Lower lobe of right lung (tissue), 2 donors: ENCODE results near the gene CCDC92B. TPM values are rescaled to one million over a fixed set of nuclear protein-coding genes. Genes with fewer than 3 reads are reported as not detected.
A peak's percentile ranks its signal among the peaks of the same experiment; 100 is the strongest.

Source experiments
- ATAC-seq, 2 donors: fragments of 200-7000 bp; cut with Tn5 transposase; one replicate each; pipeline ENCODE4 v1.9.1; 2020 to 2022; ENCODE audit warnings: mild to moderate bottlenecking in 2 of 2, moderate library complexity in 2 of 2
- DNase-seq: peaks from one replicate; pipeline ENCODE4 v3.0.0-alpha.2; 2020
- H3K27ac ChIP-seq: fragments of 200-600 bp; one replicate; pipeline ENCODE4 v1.8.0; 2022
- H3K27me3 ChIP-seq: fragments of 200-600 bp; one replicate; pipeline ENCODE4 v1.8.0; 2022; ENCODE audit warnings: low read depth
- H3K36me3 ChIP-seq: fragments of 200-600 bp; one replicate; pipeline ENCODE4 v1.8.0; 2022; ENCODE audit warnings: mild to moderate bottlenecking
- H3K4me1 ChIP-seq: fragments of 200-600 bp; one replicate; pipeline ENCODE4 v1.8.0; 2022
- H3K4me3 ChIP-seq: fragments of 200-600 bp; one replicate; pipeline ENCODE4 v1.8.0; 2022; ENCODE audit warnings: mild to moderate bottlenecking
- H3K9me3 ChIP-seq: fragments of 200-600 bp; one replicate; pipeline ENCODE4 v1.8.0; 2022
- CTCF ChIP-seq: fragments of 200-600 bp; IDR thresholded peaks from one replicate; pipeline ENCODE4 v1.8.0; 2022; ENCODE audit warnings: antibody characterized with exemption, mild to moderate bottlenecking
- intact Hi-C: fragments of 100-400 bp; cut with DNase I; formaldehyde crosslinking; loops from one replicate; pipeline ENCODE4 v1.11.0; 2022
- total RNA-seq: library from RNA; stranded (reverse); fragmentation: NEBNext Ultra II Directional; extraction: Animal tissue kit (Norgen Biotek cat#: 25700); gene quantifications from one replicate; pipeline ENCODE4 v1.2.1, GENCODE V29; 2021
- donor health status: DM: no; HTN: yes; CAD: no; lungs with severe emphysema.

CCDC92B gene
- total RNA-seq, 1 donor from 2014 or later: 0.12 TPM

- no peak overlapping the region for H3K27ac ChIP-seq
- no peak overlapping the region for H3K4me3 ChIP-seq
- H3K4me1 ChIP-seq: no peaks in the 10 kb centered on the region
- H3K27me3 ChIP-seq: no peaks in the 10 kb centered on the region
- no peak for TF ChIP-seq CTCF
- no peak for ATAC-seq
- peak; percentile 41 for DNase-seq
- intact Hi-C loops: no loop called here
- peaks cover 97% of the 10 kb centered on the region for H3K36me3 ChIP-seq
- no peaks in the 10 kb centered on the region for H3K9me3 ChIP-seq
These were observed 54.0 kb downstream of the CCDC92B start for GRCh38 chr17:2695243-2695960.

DNA sequence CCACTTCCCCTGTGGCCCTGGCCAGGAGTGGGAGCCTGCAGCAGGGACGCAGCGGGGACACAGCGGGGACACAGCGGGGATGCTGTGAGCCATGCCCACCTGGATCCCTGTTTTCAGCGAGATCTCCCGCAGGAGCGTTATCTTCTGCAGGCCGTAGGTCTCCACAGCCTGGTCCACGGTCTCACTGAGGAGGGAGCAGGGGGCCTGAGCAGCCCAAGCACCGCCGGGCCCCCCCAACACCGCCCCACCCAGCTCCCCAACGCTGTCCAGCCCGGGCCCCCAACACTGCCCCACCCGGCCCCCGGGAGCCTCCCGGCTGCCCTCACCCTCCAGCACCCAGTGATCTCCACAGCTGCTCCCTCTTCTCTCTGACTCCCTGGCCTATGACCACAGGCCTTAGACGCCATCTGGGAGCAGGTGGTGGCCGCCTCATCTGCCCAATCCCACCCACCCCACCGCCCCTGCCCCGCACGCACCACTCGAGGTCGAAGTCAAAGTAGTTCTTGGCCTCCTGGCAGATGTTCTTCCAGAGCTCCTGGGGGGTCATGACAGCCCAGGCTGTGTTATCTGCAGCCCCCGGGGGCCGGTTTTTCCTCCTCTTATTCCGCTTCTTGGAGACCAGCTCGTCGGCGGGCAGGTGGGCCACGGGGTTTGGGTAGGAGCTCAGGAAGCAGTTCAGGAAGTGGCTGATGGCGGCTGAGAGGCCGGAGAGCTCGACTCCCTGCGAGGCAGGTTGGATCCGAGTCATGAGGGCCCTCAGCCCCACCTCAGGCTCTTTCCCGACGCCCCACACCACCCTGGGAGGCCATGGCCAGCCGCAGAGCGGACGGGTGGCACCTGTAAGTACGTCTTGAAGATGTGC, 54.8 kb downstream of the CCDC92B start:
- Histone ChIP-seq H3K4me3 (no peak overlapping the region), H3K27me3 (no peaks in the 10 kb centered on the region), H3K4me1 (peaks cover 3% of the 10 kb centered on the region), H3K9me3 (no peaks in the 10 kb centered on the region), H3K27ac (no peak overlapping the region), H3K36me3 (peaks cover 94% of the 10 kb centered on the region)
- intact Hi-C loops: no loop called here
- TF ChIP-seq CTCF: no peak
- DNase-seq (no peak), ATAC-seq (no peak)

DNA sequence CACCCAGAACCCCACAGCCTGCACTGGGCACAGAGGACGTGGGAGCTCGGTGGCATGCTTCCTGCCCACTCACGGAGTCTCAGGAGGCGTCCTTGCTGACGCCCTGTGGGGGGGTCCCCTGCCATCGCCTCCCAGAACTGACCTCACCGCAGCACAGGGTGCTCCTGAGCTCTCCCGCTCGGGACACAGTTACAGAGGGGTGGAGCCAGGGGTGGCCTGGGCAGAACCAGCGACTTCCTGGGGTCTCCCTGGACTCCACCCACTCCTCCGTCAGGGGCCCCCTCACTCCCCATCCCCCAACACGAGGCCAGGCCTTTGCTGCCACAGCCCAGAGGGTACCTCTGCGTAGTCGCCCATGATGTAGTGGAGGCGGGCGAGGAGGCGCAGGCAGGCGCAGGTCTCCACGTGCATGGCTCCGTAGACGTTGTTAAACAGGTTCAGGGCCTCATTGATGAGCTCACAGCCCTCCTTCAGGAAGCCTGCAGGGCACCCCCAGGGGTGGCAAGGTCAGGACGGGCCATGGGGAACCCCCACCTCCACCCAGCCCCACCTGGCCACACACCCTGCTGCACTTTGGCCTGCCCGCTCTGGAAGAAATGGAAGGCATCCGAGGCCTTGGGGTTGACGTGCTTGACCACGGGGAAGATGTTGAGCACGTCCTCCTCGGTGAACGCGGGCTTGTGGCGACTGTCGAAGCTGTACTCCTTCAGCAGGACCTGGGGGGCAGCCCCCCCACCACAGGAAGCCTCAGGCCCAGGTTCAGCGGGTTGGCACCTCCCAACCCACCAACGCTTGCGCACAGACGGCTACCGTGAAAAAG, 55.7 kb downstream of the CCDC92B start:
- no peak for DNase-seq
- H3K36me3 ChIP-seq: peaks cover 86% of the 10 kb centered on the region
- no peaks in the 10 kb centered on the region for H3K9me3 ChIP-seq
- no peak overlapping the region for H3K4me3 ChIP-seq
- ATAC-seq: no peak
- H3K27ac ChIP-seq: no peak overlapping the region
- no peaks in the 10 kb centered on the region for H3K27me3 ChIP-seq
- no peak for TF ChIP-seq CTCF
- peaks cover 11% of the 10 kb centered on the region for H3K4me1 ChIP-seq
- intact Hi-C loops: no loop called here

DNA sequence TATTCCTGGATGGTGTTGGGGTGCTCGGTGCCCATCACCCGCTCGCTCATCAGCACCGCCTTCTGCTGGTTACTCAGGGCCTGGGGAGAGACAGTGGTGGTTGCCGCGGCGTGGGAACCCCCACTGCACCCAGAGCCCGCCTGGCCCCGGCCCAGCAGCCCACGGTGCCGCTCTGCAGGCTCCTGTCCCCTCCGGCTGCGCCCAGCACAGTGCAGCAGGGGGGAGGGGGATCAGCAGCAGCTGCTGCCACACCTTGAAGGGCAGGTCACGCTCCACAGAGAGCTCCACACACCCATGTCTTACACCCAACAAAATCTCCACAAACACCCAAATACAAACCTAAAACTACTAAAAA, 56.7 kb downstream of the CCDC92B start:
- H3K27ac ChIP-seq: no peak overlapping the region
- DNase-seq (no peak), ATAC-seq (no peak)
- peaks cover 76% of the 10 kb centered on the region for H3K36me3 ChIP-seq
- no peak overlapping the region for H3K4me3 ChIP-seq
- TF ChIP-seq CTCF: no peak
- peaks cover 19% of the 10 kb centered on the region for H3K4me1 ChIP-seq
- intact Hi-C loops: no loop called here
- H3K27me3 ChIP-seq: no peaks in the 10 kb centered on the region
- H3K9me3 ChIP-seq: no peaks in the 10 kb centered on the region

DNA sequence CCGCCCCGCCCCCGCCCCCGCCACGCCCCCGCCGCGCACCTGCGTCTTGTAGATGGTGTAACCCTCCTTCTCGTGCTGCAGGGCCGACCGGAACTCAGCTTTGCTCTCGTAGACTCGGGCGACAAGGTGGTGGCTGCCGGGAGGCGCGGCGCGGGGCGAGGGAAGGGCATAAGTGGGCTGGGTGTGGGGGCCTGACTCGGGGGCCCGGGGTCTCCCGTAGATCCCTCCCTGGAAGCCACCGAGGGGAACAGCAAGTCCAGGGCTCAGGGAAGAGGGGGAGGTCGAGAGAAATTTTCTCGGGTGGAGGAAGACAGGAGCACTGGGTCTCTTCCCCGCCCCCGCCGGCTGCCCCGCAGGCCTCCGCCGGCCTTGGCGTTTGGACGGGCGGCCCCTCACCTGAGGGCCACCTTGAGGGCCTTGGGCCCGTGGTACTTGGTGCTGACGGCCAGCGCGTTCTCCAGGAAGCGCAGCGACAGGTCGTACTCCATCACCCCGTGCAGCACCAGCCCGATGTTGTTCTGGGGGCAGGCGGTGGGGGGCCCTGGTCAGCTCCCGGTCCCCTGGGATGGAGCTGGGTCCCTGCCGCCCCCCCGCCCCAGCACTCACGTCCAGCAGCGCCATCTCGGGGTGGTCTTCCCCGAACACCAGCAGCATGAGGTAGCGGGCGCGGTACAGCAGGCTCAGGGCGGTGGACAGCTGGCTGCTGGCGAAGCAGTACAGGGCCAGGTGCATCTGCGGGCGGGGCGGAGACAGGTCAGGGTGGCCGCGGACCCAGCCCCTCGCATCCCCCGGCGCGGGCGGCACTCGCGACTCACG, 57.3 kb downstream of the CCDC92B start:
- Histone ChIP-seq H3K27ac (no peak overlapping the region), H3K36me3 (peaks cover 70% of the 10 kb centered on the region)

More for the DNA sequence above, 57.3 kb downstream of the CCDC92B start:
- Histone ChIP-seq H3K9me3 (no peaks in the 10 kb centered on the region), H3K4me3 (no peak overlapping the region), H3K27me3 (no peaks in the 10 kb centered on the region), H3K4me1 (peaks cover 25% of the 10 kb centered on the region)
- TF ChIP-seq CTCF: no peak
- intact Hi-C loops: no loop called here
- ATAC-seq (no peak), DNase-seq (no peak)
